Stomach smooth muscle (tissue), 2 donors: ENCODE data around the gene AGPS.

Experiments used
- H3K27ac ChIP-seq: one replicate; pipeline ENCODE4 v1.7.0; 2013; ENCODE audit warnings: mild to moderate bottlenecking, low read length, inconsistent platforms
- H3K27me3 ChIP-seq, 2 donors: one replicate each; pipeline ENCODE4 v1.7.0; 2013; ENCODE audit warnings: low read length in 2 of 2; ENCODE audit not compliant: insufficient read depth in 2 of 2, control insufficient read depth in 1 of 2
- H3K36me3 ChIP-seq, 2 donors: one replicate each; pipeline ENCODE4 v1.7.0; 2013; ENCODE audit warnings: low read length in 2 of 2; ENCODE audit not compliant: control insufficient read depth in 2 of 2, insufficient read depth in 2 of 2
- H3K4me1 ChIP-seq: one replicate; pipeline ENCODE4 v1.7.0; 2013; ENCODE audit warnings: low read length; ENCODE audit not compliant: control insufficient read depth, insufficient read depth
- H3K4me3 ChIP-seq, 2 donors: one replicate each; pipeline ENCODE4 v1.7.0; 2013; ENCODE audit warnings: low read length in 2 of 2
- H3K9ac ChIP-seq, 2 donors: one replicate each; pipeline ENCODE4 v1.7.0; 2013; ENCODE audit warnings: low read length in 2 of 2, mild to moderate bottlenecking in 1 of 2
- H3K9me3 ChIP-seq, 2 donors: one replicate each; pipeline ENCODE4 v1.7.0; 2013; ENCODE audit warnings: low read length in 2 of 2; ENCODE audit not compliant: control insufficient read depth in 2 of 2
- donor health status: healthy.
- donor health status: Pancreatic carcinoma.

AGPS gene

DNA sequence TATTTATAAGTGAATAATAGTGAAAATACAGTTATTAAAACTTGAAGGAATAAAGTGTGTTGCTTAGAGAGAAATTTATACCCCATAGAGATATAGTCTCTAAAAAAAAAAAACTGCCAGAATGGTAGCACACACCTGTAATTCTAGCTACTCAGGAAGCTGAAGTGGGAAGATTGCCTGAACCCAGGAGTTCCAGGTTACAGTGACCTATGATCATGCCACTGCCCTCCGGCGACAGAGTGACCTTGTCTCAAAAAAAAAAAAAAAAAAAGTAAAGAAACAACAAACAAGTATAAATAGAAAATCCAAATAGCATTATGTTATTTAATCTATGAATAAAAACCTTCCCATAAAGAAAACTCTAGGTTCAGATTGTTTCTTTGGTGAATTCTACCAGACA is 7.4 kb upstream of the AGPS start:
- no peaks in the 10 kb centered on the region for H3K4me1 ChIP-seq

DNA sequence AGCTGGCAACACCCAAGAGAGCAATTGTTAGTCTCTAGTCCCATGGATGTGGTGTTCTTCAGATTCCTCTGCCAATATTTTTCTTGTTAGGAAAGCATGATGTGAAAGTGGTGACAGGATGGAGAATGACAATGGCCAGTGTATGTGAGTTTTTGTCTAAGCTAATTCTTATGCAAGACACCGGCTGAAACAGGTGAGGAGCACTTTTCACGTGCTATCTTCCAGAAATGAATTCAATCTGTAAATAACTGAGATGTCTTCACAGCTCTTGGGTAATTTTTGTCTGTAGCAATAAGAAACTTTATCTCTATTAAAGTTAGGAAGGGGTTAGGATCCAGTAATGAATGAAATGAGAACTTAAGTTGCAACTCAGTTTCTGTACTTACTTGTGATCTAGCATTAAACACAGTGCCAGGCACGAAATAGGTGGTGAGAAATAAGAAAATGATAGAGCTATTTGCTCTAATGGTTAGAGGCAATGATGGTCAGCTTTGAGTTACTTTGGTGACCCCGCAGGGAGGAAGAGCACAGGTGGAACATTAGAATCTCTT is 676 bp upstream of the AGPS start:
- Histone ChIP-seq H3K9me3 (no peaks in the 10 kb centered on the region), H3K4me3 (peak overlapping the region; percentile 86 to 93), H3K27me3 (no peaks in the 10 kb centered on the region), H3K36me3 (no peaks in the 10 kb centered on the region), H3K9ac (peak overlapping the region; percentile 62 to 87), H3K27ac (no peak overlapping the region), H3K4me1 (no peaks in the 10 kb centered on the region)

More for the DNA sequence above, 7.4 kb upstream of the AGPS start:
- no peaks in the 10 kb centered on the region for H3K9me3 ChIP-seq
- no peak overlapping the region for H3K27ac ChIP-seq
- no peaks in the 10 kb centered on the region for H3K27me3 ChIP-seq
- no peak overlapping the region for H3K4me3 ChIP-seq
- no peak overlapping the region for H3K9ac ChIP-seq
- H3K36me3 ChIP-seq = peaks cover 0 to 1% of the 10 kb centered on the region in 2 donors

DNA sequence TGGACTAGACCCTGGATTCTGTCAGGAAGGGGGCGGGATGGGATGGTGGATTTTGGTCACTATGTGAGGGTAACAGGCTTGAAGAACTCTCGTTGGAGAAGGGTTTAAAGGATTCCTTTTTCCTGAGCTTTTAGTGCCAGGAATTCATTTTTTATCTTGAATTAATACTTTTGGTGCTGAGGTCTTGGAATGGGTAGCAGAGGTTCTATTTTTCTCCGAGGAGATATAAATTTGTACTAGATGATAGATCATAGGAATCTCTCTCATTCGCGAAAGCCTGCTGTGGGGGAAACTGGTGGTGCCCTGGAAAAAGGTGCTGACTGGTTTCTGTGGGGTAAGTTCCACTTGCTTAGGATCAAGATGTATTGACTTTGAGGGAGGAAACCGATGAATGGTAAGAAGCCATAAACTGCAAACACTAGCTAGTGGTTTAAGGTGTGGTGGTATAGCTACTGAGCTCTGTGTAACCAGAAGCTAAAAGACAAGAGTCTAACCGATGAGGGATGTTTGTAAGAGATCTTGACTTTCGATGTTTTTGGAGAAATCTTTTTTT is 706 bp downstream of the AGPS start:
- Histone ChIP-seq H3K4me1 (no peaks in the 10 kb centered on the region), H3K36me3 (no peaks in the 10 kb centered on the region), H3K9ac (peak overlapping the region; percentile 74 to 87), H3K27me3 (no peaks in the 10 kb centered on the region), H3K27ac (no peak overlapping the region), H3K9me3 (no peaks in the 10 kb centered on the region), H3K4me3 (peak overlapping the region; percentile 86 to 93)

DNA sequence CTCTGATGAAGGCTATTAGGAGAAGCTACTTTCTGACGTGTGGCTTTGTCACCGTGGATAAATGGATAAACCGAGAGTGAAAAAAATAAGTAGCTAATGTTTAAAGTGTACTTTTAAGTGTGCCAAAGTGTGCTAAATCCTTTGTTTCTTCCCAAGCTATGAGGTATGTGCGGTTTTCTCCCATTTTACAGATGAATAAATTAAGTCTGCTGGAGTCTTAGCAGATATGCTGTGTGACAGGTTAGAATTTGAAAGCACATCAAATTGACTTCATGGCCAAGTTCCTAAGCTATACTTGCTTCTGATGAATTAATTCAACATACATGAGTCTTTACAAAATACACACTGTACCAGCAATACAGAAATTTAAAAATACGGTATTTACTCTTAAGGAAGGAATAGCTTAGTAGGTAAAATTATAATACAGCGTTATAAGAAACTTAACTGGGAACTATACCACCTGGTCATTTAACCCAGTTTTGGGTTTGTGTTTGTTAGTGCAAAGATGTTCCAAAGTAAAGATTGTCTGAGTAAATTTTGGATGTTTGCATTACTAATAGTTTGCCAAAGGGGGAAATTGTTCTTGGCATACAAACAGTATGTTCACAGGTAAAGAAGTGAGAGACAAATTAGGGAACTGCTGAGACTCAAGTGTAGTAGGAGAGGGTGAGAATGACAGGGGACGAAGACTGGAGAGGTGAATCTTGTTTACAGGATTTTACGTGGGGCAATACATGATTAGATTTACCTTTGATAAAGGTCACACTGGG is 1.4 kb downstream of the AGPS start:
- H3K9ac ChIP-seq = peak overlapping the region in 1 of 2 donors; percentile 87

DNA sequence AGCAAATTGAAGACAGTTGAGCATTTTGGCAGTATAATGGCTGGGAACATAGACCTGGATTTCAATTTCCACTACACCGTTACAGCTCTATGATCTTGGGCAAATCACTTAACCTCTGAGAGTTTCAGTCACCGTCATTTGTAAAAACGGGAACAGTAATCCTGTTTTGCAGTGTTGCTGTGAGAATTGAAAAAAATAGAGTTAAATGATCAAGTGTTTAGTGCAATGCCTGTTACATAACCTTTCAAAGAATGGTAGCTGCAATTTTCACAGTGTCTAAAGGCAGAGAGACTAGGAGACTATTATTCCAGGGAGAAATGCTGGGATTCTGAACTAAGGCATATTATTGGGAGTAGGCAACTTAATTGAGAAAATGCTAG is 2.0 kb downstream of the AGPS start:
- no peaks in the 10 kb centered on the region for H3K9me3 ChIP-seq
- no peak overlapping the region for H3K27ac ChIP-seq
- no peak overlapping the region for H3K9ac ChIP-seq
- no peaks in the 10 kb centered on the region for H3K27me3 ChIP-seq
- no peak overlapping the region for H3K4me3 ChIP-seq
- H3K4me1 ChIP-seq = no peaks in the 10 kb centered on the region
- no peaks in the 10 kb centered on the region for H3K36me3 ChIP-seq

More for the DNA sequence above, 1.4 kb downstream of the AGPS start:
- Histone ChIP-seq H3K27ac (no peak overlapping the region), H3K9me3 (no peaks in the 10 kb centered on the region), H3K4me3 (peak overlapping the region; percentile 86 to 93), H3K27me3 (no peaks in the 10 kb centered on the region), H3K4me1 (no peaks in the 10 kb centered on the region), H3K36me3 (no peaks in the 10 kb centered on the region)

DNA sequence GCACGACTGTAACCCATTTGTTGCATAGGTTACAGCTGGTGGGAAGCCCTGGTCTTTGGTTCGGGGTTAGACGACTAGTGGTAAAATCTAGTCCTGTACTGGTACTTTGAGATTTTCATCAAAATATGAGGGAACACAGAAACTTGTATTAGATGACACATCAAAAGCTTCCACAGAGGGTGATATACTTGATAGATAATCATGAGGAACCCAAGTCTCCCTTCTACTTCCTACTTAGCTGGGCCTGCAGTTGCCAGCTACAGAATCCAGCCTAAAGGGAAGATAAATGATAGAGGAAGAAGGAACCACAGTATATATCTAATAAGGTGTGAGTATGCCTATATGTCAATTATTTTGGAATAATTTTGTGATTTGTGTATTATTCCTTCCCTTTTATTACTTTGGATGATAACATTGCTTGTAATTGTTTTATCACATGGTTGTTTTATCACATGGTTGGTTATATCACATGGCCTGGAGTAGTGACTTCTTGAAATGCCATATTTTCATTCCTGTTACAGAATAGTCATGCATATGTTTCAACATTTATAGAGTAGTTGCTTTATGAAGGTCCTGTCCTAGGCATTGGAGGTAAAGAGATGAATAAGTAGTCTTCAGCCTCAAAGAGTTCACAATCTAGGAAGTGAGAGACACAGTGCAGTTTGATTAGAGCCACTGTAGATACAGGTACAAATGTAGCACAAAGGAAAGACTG is 2.9 kb downstream of the AGPS start:
- H3K9me3 ChIP-seq = no peaks in the 10 kb centered on the region
- H3K36me3 ChIP-seq = no peaks in the 10 kb centered on the region
- no peak overlapping the region for H3K27ac ChIP-seq
- no peak overlapping the region for H3K9ac ChIP-seq
- H3K4me3 ChIP-seq = no peak overlapping the region
- no peaks in the 10 kb centered on the region for H3K27me3 ChIP-seq
- no peaks in the 10 kb centered on the region for H3K4me1 ChIP-seq

DNA sequence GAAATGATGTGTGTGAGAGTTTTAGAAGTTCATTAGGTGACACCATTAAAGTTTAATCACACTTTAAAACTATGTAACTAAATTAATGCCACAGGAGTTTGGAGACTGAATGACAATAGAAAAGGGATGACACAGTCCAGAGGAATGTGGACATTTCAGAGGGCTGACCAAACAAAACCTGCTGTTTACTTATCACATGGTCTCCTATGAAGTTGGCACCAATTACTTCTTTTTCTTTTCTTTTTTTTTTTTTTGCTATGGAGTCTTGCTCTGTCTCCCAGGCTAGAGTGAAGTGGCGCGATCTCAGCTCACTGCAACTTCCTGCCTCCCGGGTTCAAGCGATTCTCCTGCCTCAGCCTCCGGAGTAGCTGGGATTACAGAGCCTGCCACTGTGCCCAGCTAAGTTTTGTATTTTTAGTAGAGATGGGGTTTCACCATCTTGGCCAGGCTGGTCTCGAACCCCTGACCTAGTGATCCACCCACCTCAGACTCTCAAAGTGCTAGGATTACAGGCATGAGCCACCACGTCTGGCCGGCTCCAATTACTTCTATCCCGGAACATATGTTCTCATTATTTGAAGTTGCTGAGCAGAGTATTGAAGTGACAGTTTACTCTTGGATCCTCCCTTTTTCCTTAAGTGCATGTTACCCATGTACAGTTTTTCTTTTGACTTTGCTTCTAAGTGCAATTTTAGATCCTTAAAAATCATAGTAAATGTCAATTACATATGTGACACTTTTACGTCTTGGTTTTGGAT is 4.3 kb downstream of the AGPS start:
- H3K36me3 ChIP-seq = no peaks in the 10 kb centered on the region
- H3K9me3 ChIP-seq = no peaks in the 10 kb centered on the region
- no peaks in the 10 kb centered on the region for H3K4me1 ChIP-seq
- no peak overlapping the region for H3K4me3 ChIP-seq
- H3K9ac ChIP-seq = no peak overlapping the region
- no peak overlapping the region for H3K27ac ChIP-seq
- no peaks in the 10 kb centered on the region for H3K27me3 ChIP-seq

DNA sequence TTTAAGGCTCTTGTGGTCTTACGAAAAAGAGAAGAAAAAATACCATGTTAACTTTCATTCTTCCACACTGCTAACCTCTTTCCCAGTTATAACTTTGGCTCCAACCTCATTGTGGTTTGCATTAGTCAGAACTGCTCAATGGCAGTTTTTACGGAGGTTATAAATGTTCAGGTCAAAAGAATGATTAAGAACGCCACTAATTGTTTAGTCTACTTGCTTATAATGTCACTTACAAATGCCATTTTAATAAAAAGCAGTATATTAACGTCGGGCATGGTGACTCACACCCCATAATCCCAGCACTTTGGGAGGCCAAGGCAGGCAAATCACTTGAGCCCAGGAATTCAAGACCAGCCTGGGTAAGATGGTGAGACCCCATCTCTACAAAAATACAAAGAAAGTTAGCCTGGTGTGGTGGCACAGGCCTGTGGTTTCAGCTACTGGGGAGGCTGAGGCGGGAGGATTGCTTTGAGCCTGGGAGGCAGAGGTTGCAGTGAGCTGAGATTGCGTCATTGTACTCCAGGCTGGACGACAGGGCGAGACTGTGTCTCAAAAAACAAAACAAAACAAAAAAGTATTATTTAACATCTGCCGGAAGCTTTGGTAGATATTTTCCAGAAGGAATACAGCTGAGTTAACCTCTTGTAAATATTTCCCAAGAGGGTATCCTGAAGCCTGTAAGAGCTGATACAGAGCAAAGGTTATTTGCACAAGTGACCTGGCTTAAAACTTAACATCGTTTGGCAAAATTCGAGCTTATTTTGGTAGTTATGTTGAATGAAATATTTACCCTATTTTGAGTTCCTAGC is 5.1 kb downstream of the AGPS start:
- Histone ChIP-seq H3K9me3 (no peaks in the 10 kb centered on the region), H3K36me3 (no peaks in the 10 kb centered on the region), H3K4me3 (no peak overlapping the region), H3K9ac (no peak overlapping the region), H3K27ac (no peak overlapping the region), H3K4me1 (no peaks in the 10 kb centered on the region), H3K27me3 (no peaks in the 10 kb centered on the region)

DNA sequence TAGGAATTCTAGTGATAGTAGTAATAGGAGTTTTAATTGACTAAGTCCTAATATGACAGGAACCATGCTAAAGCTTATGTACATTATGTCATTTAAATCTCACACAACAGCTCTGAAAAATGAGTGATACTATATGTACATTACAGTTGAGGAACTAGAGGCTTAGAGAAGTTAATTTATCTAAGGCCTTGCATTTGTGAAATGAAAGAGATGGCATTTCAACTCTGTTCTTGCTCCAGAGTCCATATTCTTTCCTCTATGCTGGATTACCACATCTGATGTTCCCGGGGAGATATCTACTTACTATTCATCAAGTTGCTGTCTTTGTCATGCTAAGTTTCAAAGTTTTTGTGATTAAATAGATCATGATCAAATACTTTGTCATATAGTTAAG is 5.7 kb downstream of the AGPS start:
- no peak overlapping the region for H3K9ac ChIP-seq
- H3K27ac ChIP-seq = no peak overlapping the region
- H3K4me3 ChIP-seq = no peak overlapping the region
- no peaks in the 10 kb centered on the region for H3K36me3 ChIP-seq
- H3K9me3 ChIP-seq = no peaks in the 10 kb centered on the region
- no peaks in the 10 kb centered on the region for H3K4me1 ChIP-seq
- H3K27me3 ChIP-seq = no peaks in the 10 kb centered on the region

DNA sequence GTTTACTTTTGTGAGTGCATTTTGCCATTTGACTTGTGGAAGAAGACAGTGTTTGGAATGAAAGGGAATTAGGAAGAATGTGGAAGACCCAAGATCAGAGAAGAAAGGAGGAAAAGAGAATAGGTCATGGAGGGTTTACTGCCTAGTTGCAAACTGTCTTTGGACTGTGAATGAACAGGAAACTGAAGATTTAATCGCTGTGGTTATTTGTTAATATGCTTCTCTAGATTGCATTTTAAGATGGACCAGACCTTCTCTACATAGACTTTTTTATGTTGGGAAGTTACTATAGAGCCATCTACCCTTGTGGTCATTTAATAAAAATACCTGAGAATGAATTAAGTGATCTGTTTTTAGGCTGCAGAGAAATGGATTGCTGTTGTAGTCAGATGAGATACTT is 6.2 kb downstream of the AGPS start:
- Histone ChIP-seq H3K9ac (no peak overlapping the region), H3K4me1 (no peaks in the 10 kb centered on the region), H3K27ac (no peak overlapping the region), H3K27me3 (no peaks in the 10 kb centered on the region), H3K4me3 (no peak overlapping the region), H3K36me3 (no peaks in the 10 kb centered on the region), H3K9me3 (no peaks in the 10 kb centered on the region)
